Measurements from ENCODE around the gene MAPKBP1.

The MAPKBP1 gene

GRCh38 chr15:41844814-41845213 lies 70.5 kb downstream of the MAPKBP1 start:
- FAIRE-seq (no peak), DNase-seq (ENCODE audit: insufficient read length, low spot score) (no peak)

GRCh38 chr15:41847206-41847605 lies 72.9 kb downstream of the MAPKBP1 start:
- FAIRE-seq: no peak
- no peak for DNase-seq (ENCODE audit: insufficient read length, low spot score)

GRCh38 chr15:41847981-41848380 lies 73.7 kb downstream of the MAPKBP1 start:
- DNase-seq (ENCODE audit: insufficient read length, low spot score) (no peak), FAIRE-seq (no peak)

- FAIRE-seq (no peak), DNase-seq (ENCODE audit: insufficient read length, low spot score) (no peak)
These were observed 74.3 kb downstream of the MAPKBP1 start for GRCh38 chr15:41848631-41849030.

GRCh38 chr15:41849204-41849603 lies 74.9 kb downstream of the MAPKBP1 start:
- DNase-seq (ENCODE audit: insufficient read length, low spot score) (no peak), FAIRE-seq (no peak)

- FAIRE-seq (no peak), DNase-seq (ENCODE audit: insufficient read length, low spot score) (no peak)
These were observed 75.6 kb downstream of the MAPKBP1 start for GRCh38 chr15:41849861-41850260.

GRCh38 chr15:41850482-41851166 lies 76.3 kb downstream of the MAPKBP1 start:
- FAIRE-seq (no peak), DNase-seq (ENCODE audit: insufficient read length, low spot score) (no peak)

- FAIRE-seq: no peak
- DNase-seq (ENCODE audit: insufficient read length, low spot score): no peak
These were observed 76.9 kb downstream of the MAPKBP1 start for GRCh38 chr15:41851167-41851523.

- no peak for FAIRE-seq
These were observed 77.6 kb downstream of the MAPKBP1 start for GRCh38 chr15:41851755-41852370.

GRCh38 chr15:41852736-41853590 lies 78.7 kb downstream of the MAPKBP1 start:
- DNase-seq (ENCODE audit: insufficient read length, low spot score): no peak
- no peak for FAIRE-seq

More at GRCh38 chr15:41851755-41852370, 77.6 kb downstream of the MAPKBP1 start:
- no peak for DNase-seq (ENCODE audit: insufficient read length, low spot score)

GRCh38 chr15:41853831-41854230 lies 79.5 kb downstream of the MAPKBP1 start:
- FAIRE-seq: no peak
- DNase-seq (ENCODE audit: insufficient read length, low spot score): no peak

GRCh38 chr15:41854443-41854842 lies 80.2 kb downstream of the MAPKBP1 start:
- FAIRE-seq (no peak), DNase-seq (ENCODE audit: insufficient read length, low spot score) (no peak)

- DNase-seq (ENCODE audit: insufficient read length, low spot score): no peak
- FAIRE-seq: no peak
These were observed 81.1 kb downstream of the MAPKBP1 start for GRCh38 chr15:41855261-41855961.

GRCh38 chr15:41856262-41856661 lies 82.0 kb downstream of the MAPKBP1 start:
- FAIRE-seq: no peak

GRCh38 chr15:41856716-41857115 lies 82.4 kb downstream of the MAPKBP1 start:
- no peak for DNase-seq (ENCODE audit: insufficient read length, low spot score)
- no peak for FAIRE-seq

More at GRCh38 chr15:41856262-41856661, 82.0 kb downstream of the MAPKBP1 start:
- no peak for DNase-seq (ENCODE audit: insufficient read length, low spot score)

GRCh38 chr15:41857316-41857715 lies 83.0 kb downstream of the MAPKBP1 start:
- DNase-seq (ENCODE audit: insufficient read length, low spot score) (no peak), FAIRE-seq (no peak)

GRCh38 chr15:41858756-41859155 lies 84.5 kb downstream of the MAPKBP1 start:
- no peak for FAIRE-seq
- DNase-seq (ENCODE audit: insufficient read length, low spot score): no peak

GRCh38 chr15:41860049-41860828 lies 86.0 kb downstream of the MAPKBP1 start:
- DNase-seq (ENCODE audit: insufficient read length, low spot score) (no peak), FAIRE-seq (no peak)

GRCh38 chr15:41861736-41862356 lies 87.6 kb downstream of the MAPKBP1 start:
- no peak for DNase-seq (ENCODE audit: insufficient read length, low spot score)
- FAIRE-seq: no peak

All from HTR-8/SVneo (cell line).